Measurements from ENCODE around the gene FAM193B.
"Not testable (repeated sequence)": the region's sequence is repeated elsewhere in the genome, so short reads cannot be mapped to it uniquely, and the experiment has no call there.

FAM193B gene

GRCh38 chr5:177575488-177575887 lies 21.1 kb upstream of the FAM193B start:
- DNase-seq = no peak

DNA sequence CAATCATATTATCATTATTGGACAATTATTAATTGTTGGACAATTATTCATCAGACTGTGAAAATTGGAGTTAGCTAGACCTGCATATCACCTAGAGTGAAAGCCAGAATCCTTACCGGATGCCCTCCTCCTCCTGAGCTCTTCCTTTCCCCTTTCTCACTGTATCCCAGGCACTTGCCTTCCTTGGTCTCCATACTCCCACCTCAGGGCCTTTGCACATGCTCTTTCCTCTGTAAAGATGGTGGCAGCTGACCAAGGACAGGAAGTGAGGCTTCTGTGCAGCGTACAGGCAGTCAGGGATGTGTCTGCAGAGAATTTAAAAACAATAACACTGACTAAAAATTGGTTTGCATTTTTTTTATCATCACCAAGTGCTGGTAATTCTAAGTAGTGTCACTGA lies 15.5 kb upstream of the FAM193B start:
- no peak for DNase-seq

DNA sequence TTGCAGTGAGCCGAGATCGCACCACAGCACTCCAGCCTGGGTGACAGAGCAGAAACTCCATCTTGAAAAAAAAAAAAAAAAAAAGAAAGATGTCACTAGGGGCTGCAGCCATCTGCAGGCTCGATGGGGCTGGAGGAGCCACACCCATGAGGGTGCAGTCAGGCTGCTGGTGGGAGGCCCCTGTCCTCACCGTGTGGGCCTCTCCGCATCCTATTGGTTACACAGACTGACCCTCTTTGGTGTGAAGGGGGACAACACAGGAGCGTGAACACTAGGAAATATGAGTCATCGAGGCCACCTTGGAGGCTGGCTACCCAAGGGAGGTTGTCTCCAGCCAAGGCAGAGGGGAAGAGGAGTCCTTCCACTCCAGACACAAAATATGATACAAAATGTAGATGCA lies 14.0 kb upstream of the FAM193B start:
- DNase-seq = no peak

GRCh38 chr5:177565046-177565445 lies 10.7 kb upstream of the FAM193B start:
- DNase-seq = no peak

DNA sequence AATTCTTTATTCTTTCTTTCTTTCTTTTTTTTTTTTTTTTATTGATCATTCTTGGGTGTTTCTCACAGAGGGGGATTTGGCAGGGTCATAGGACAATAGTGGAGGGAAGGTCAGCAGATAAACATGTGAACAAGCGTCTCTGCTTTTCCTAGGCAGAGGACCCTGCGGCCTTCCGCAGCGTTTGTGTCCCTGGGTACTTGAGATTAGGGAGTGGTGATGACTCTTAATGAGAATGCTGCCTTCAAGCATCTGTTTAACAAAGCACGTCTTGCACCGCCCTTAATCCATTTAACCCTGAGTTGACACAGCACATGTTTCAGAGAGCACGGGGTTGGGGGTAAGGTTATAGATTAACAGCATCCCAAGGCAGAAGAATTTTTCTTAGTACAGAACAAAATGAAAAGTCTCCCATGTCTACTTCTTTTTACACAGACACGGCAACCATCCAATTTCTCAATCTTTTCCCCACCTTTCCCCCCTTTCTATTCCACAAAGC lies 5.1 kb upstream of the FAM193B start:
- not testable (repeated sequence) for DNase-seq

GRCh38 chr5:177557796-177558195 lies 3.4 kb upstream of the FAM193B start:
- DNase-seq = no peak

DNA sequence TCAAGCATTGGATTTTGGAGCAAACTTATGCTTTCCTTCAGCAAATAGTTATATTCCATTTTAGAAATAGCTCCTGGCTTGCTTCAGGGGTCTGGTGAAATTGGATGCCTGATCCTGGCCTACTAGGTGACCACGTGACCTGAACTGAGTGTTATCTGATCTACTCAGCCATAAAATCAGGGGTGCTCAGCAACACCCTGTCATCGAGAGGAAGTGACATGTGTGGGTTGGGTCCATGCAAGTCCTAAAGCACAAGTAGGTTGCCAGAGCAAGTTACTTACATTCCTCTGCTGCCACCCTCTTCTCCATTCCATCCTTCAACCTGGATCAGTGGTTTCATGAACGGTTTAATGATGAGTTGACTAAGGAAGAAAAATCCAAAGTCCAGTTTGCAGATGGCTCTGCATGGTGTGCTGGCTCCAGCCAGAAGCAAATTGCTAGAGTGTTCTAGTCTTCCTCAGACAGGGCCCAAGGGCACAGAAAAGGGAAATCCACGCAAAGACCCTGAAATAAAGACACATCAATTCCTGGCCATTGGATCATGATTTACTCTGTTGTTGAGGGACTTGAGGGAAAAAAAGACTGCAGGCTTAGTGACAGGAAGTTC lies 2.8 kb upstream of the FAM193B start:
- DNase-seq = peak; percentile 37

GRCh38 chr5:177555665-177556064 lies 1.3 kb upstream of the FAM193B start:
- no peak for DNase-seq

DNA sequence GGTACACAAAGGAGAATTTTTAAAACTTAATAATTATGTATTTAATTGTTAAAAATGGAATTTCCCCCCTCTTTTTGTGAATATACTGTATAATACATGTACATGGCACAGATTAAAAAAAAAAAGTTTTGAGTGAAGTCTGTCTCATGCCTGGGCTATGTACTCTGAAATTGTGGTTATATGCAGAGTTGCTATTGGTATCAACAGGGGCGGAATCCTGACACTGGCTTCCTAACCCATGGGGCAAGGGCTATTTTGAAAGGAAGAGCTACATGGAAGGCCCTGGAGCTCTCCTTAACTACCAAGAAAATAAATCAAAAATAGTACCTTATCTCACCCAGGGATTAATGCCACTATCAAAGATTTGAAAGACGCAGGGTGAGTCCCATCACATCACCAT lies 865 bp upstream of the FAM193B start:
- no peak for DNase-seq

DNA sequence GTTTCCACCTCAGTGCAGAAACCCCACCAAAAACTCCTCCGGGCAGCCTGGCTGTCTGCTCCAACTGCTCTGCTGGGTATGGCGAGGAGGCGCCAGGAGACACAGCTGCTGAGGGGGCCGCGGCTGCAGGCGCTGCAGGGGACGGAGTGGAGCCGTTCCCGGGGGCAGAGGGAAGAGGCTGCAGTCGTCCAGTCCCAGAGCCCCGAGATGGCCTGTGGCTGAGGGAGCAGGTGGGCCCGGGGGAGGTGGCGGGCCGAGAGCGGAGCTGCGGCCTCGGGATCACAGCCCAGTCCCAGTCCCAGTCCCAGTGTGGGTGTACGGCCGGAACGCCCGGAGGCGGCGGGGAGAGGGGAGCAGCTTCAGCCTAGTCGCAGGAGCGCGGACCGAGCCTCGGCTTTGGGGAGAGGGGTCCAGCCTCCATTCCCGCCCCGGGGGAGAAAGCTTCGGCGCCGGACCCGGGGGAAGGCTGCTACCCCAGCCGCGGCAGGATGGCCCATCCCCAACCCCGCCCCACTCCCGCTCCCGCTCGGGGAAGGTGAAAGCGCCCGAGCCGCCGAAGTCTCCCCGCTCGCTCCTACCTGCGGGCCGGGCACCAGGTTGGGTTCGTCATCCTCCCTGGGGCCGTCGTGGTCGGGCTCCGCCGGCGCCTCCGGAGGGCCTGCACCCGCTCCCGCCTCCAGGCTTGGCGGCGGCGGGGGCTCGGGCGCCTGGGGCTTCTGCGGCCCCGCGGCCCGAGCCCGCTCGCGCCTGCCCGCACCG lies 513 bp downstream of the FAM193B start:
- DNase-seq = peak; percentile 39

DNA sequence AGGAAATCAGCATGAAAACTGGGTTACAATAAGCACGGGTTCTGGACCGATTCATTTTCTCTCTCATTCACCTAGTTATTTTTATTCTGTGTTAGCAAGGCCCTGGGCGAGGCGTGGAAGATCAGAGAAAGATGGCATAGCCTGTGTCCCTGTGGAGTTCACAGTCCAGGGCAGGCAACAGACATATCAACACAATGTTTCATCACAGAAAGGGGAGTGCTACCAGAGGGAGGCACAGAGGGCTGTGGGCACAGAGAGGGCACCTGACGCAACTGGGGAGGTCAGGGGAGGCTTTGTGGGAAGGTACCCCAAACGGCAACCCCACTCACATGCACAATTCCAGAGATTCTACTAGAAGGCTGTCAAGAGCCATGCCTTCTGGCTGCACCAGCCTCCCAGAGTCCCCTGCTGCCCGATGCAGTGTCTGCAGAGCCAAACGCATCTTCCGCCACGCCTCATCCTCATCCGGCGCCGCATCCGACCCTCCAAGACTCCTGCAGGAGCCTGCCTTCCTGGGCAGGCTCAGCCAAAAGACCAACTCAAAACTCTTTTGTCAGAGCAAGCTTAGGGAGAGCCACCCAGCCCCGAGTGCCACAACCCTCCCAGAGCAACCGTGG lies 1.4 kb downstream of the FAM193B start:
- DNase-seq = no peak

GRCh38 chr5:177550122-177550521 lies 4.2 kb downstream of the FAM193B start:
- no peak for DNase-seq

- no peak for DNase-seq
Observed at GRCh38 chr5:177548495-177548894, 5.9 kb downstream of the FAM193B start.

DNA sequence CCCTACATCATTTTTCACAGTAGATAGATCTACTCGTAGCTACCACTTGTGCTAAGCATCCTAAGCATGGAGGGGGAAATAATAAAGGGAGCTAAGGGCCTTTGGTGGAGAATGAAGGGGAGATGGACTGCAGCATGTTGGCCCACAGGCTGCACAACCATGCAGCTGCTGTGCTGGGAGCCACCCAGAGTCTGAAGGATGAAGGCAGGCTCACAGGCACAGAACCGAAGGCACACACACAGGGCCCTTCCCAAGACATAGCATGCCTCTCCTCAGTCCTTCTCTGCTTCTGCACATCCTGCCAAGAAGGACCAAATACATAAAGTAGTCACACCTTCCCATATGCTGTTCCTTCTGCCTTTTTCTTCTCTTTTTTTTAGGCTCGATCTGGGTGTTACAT lies 6.6 kb downstream of the FAM193B start:
- DNase-seq = no peak

DNA sequence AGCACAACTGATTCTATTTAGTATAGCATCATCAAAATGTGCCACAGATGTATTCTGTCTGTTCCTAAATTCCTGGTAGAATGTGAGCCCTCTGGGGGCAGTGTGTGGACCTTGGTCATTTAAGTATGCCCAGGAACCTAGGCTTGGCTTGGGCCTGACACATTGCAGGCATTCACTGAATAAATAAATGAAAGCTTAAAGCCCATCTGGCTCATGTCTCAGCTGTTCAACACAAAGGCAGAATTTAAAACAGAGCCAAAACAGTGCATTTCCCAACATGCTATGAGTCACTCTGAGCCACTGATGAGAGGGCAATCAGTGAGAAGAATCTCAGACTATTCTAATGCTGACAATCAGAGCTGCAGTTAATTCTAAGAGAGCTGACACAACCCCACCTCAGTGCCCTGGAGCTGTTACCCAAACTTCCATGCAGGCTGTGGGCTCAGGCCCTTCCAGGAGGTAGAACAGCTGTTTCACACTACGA lies 8.1 kb downstream of the FAM193B start:
- no peak for DNase-seq

- DNase-seq = no peak
Observed at GRCh38 chr5:177545487-177546257, 8.7 kb downstream of the FAM193B start.

DNA sequence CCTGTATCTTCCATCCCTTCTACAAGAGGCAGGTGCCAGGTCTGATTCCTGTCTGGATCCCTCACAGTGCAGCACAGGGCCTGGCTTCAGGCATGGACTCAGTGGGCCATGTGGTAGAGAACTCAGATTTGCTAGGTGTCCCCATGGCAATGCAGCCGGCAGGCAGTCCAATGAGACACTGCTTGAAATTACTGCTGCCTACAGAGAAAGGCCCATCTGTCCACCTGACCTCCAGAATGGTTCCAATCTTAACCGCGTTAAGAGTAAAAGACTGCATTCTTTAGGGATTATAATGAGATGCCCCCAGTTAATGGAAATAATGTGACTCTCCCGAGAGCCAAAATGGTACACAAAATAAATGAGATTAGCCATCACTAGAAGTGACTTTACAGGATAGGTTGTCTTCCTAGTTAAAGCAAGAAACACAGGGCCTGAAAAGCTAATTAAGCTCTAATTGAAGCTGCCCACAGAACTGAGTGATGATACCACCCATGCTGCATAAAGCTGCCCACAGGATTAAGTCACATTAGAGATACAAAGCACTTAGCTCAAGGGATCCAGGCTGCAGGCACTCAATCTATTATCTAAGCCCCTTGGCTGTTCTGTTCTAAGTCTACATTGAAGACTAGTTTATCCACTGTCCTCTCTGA lies 11.4 kb downstream of the FAM193B start:
- no peak for DNase-seq

- no peak for DNase-seq
Observed at GRCh38 chr5:177540438-177540837, 13.9 kb downstream of the FAM193B start.

- DNase-seq = no peak
Observed at GRCh38 chr5:177539411-177539810, 15.0 kb downstream of the FAM193B start.

- DNase-seq = no peak
Observed at GRCh38 chr5:177538876-177539275, 15.5 kb downstream of the FAM193B start.

DNA sequence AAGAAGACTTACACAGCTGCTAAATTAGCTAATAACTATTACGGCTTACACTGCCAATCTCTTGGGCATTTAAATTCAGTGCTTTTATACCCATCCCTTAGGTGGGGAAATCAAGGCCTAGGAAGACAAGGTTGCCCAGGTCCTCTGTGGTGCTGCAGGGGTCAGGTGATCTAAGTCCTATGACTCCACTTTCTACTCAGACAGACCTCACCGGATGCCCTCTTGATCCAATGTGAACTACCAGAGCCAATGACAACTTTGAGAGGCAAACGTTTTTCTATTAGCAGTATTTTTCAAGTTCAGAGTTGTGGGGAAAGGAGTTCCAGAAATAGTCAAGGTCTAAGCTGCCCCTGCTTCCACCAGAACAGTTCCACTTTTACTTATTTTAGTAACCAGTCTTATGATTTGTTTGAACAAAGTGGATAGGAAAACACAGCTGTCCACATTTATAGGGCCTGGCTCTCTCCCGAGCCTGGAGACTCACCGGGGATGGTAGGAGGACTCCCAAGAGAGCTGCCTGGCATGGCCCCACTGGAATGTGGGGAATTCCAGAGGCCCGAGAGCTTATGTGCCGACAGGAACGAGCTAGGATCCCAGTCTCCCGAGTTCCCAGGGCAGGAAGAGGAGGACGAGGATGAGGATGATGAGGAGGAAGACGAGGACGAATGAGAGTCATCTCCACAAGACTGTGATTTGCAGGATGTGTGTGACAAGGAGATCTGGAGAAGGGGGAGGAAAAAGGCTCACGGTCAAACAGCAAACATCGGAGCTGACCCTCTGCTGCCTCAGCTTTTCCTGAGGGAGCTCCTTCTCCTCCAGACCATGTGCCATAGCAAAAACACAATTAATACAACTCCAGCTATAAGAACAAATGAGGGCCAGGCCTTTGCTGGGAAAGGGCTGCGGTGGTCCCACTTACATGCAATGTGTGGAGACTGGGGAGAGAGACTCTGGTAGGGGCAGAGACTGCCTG lies 16.7 kb downstream of the FAM193B start:
- DNase-seq = no peak
